ENCODE results near the gene KRTAP5-9.

DNA sequence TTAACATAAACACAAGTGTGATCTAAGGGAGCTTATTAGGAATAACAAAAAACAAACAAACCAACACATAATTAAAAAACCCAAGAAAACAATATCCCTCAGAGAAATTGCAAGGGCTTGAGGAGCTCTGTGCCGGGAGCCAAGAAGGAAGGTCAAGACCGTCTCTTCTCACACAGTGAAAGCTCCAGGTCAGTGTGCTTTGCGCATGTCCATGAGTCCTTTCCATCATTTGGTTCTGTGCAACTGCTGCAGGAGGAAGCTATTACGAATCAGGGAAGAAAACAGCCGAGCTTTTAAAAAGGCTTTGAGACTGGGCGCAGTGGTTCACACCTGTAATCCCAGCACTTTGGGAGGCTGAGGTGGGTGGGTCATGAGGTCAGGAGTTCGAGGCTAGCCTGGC, 5.8 kb upstream of the KRTAP5-9 start:
- TF ChIP-seq CEBPB (IDR thresholded peaks at IDR 0.05; ENCODE audit: low read depth, low read length) (no peak), TCF12 (IDR thresholded peaks at IDR 0.05; ENCODE audit: low read depth, low read length) (no peak), EZH2 (IDR thresholded peaks at IDR 0.05; ENCODE audit: low read depth, low read length, severe bottlenecking) (no peak), POLR2AphosphoS5 (IDR thresholded peaks at IDR 0.05; ENCODE audit: low read depth, low read length) (no peak), EGR1 (IDR thresholded peaks at IDR 0.05; ENCODE audit: borderline replicate concordance, low read depth, low read length) (no peak), TBP (IDR thresholded peaks at IDR 0.05; ENCODE audit: low read depth, low read length) (no peak), EP300 (IDR thresholded peaks at IDR 0.05; ENCODE audit: borderline replicate concordance in 1 of 2, low read depth in 2 of 2, low read length in 2 of 2) (no peak), CHD2 (IDR thresholded peaks at IDR 0.05; ENCODE audit: low read length) (no peak), SAP30 (IDR thresholded peaks at IDR 0.05; ENCODE audit: insufficient read depth, insufficient replicate concordance, low read length) (no peak), SIRT6 (IDR thresholded peaks at IDR 0.05; ENCODE audit: low read length) (no peak), ZNF274 (IDR thresholded peaks at IDR 0.05; ENCODE audit: borderline replicate concordance, extremely low read depth, low read length) (no peak), RBBP5 (IDR thresholded peaks at IDR 0.05; ENCODE audit: borderline replicate concordance, low read depth, low read length) (no peak)
- TF ChIP-seq, protein P1, sequence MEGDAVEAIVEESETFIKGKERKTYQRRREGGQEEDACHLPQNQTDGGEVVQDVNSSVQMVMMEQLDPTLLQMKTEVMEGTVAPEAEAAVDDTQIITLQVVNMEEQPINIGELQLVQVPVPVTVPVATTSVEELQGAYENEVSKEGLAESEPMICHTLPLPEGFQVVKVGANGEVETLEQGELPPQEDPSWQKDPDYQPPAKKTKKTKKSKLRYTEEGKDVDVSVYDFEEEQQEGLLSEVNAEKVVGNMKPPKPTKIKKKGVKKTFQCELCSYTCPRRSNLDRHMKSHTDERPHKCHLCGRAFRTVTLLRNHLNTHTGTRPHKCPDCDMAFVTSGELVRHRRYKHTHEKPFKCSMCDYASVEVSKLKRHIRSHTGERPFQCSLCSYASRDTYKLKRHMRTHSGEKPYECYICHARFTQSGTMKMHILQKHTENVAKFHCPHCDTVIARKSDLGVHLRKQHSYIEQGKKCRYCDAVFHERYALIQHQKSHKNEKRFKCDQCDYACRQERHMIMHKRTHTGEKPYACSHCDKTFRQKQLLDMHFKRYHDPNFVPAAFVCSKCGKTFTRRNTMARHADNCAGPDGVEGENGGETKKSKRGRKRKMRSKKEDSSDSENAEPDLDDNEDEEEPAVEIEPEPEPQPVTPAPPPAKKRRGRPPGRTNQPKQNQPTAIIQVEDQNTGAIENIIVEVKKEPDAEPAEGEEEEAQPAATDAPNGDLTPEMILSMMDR (IDR thresholded peaks at IDR 0.05; ENCODE audit: control extremely low read depth in 1 of 3, insufficient read depth in 1 of 3, low read depth in 1 of 3, low read length in 3 of 3): no peak

Data from H1 (cell line).